Stomach (tissue), 9 donors: ENCODE results near the gene COQ9. TPM values are rescaled to one million over a fixed set of nuclear protein-coding genes. Genes with fewer than 3 reads are reported as not detected.

Experiments
- DNase-seq, 2 donors: peaks; one replicate each; pipeline versions ENCODE4 v3.0.0 to v3.0.0-alpha.2; 2013 to 2019
- H3K27ac ChIP-seq, 5 donors: fragments of 200-600 bp in 4 of 5; sonication (generic) in 4 of 5; one replicate each; pipeline ENCODE4 v1.5.1; 2013 to 2019; ENCODE audit warnings: mild to moderate bottlenecking in 1 of 5, moderate library complexity in 1 of 5
- H3K27me3 ChIP-seq, 3 donors: fragments of 200-600 bp; sonication (generic); one replicate each; pipeline ENCODE4 v1.5.1; 2017 to 2019; ENCODE audit warnings: mixed run types in 1 of 3
- H3K36me3 ChIP-seq, 4 donors: fragments of 200-600 bp; sonication (generic); 1 replicate in 3 of 4; 2 replicates in 1 of 4; pipeline ENCODE4 v1.5.1; 2016 to 2019
- H3K4me1 ChIP-seq, 4 donors: fragments of 200-600 bp; sonication (generic); one replicate each; pipeline ENCODE4 v1.5.1; 2016 to 2019
- H3K4me3 ChIP-seq, 4 donors: fragments of 200-600 bp; sonication (generic) in 3 of 4; one replicate each; pipeline ENCODE4 v1.5.1; 2016 to 2019; ENCODE audit warnings: mild to moderate bottlenecking in 1 of 4
- H3K9me3 ChIP-seq, 4 donors: fragments of 200-600 bp; sonication (generic); one replicate each; pipeline ENCODE4 v1.5.1; 2016 to 2019
- EP300 ChIP-seq: sonication (generic); formaldehyde crosslinking; IDR thresholded peaks from one replicate; pipeline ENCODE4 v1.6.1; 2017; ENCODE audit warnings: antibody characterized with exemption
- POLR2A ChIP-seq, 4 donors: fragments of 450-650 bp; IDR thresholded peaks; one replicate each; pipeline ENCODE4 v1.6.1; 2016; ENCODE audit warnings: antibody characterized with exemption in 4 of 4, control low read depth in 2 of 4, mild to moderate bottlenecking in 1 of 4, moderate library complexity in 1 of 4
- POLR2AphosphoS5 ChIP-seq, 3 donors: sonication (generic); formaldehyde crosslinking; IDR thresholded peaks; one replicate each; pipeline ENCODE4 v1.6.1; 2016; ENCODE audit warnings: antibody characterized with exemption in 3 of 3
- WGBS, 5 donors: extraction: QIAGEN DNeasy Blood & Tissue Kit in 3 of 5; methylation state at CpG; one replicate each; pipeline versions ENCODE4 v1.1.5 to v1.1.7; 2013 to 2018; 5-methylcytosine and 5-hydroxymethylcytosine counted together
- intact Hi-C: fragments of 100-400 bp; cut with DNase I; formaldehyde crosslinking; loops from one replicate; pipeline ENCODE4 v1.15.1; 2023; ENCODE audit warnings: low total_unique reads
- polyA plus RNA-seq, 3 donors: library from polyadenylated mRNA; stranded (reverse); fragments of 200-250 nt; gene quantifications; one replicate each; pipeline ENCODE4 v1.2.3, GENCODE V29; 2013
- total RNA-seq, 5 donors: library from RNA; depleted of rRNA; stranded (reverse); fragments of >200 nt; gene quantifications; one replicate each; pipeline versions ENCODE4 v1.1.0 to v1.2.3, GENCODE V29; 2014 to 2016
- TF ChIP-seq, protein P1 (sequence below), 7 experiments: fragments of 450-650 bp in 4 of 7; fragments of 200-600 bp in 3 of 7; sonication (generic) in 3 of 7; IDR thresholded peaks; one replicate each; pipeline ENCODE4 v1.5.1; 2016 to 2019; ENCODE audit warnings: antibody characterized with exemption in 7 of 7, control low read depth in 2 of 7, mild to moderate bottlenecking in 1 of 7
- donor health status: healthy with polysubstance abuse.
- donor health status: Bipolar disorder and iron deficiency.
- donor health status: healthy.

Gene COQ9
- total and polyA plus RNA-seq, 8 donors = 40.6 to 108 (median 66.7) TPM

GRCh38 chr16:57486858-57487834, 39.9 kb downstream of the COQ9 start:
- intact Hi-C loops = no loop called here
- TF ChIP-seq POLR2AphosphoS5 (IDR thresholded peaks at IDR 0.05) (no peak), POLR2A (IDR thresholded peaks at IDR 0.05) (no peak), EP300 (no peak)
- TF ChIP-seq, protein P1, sequence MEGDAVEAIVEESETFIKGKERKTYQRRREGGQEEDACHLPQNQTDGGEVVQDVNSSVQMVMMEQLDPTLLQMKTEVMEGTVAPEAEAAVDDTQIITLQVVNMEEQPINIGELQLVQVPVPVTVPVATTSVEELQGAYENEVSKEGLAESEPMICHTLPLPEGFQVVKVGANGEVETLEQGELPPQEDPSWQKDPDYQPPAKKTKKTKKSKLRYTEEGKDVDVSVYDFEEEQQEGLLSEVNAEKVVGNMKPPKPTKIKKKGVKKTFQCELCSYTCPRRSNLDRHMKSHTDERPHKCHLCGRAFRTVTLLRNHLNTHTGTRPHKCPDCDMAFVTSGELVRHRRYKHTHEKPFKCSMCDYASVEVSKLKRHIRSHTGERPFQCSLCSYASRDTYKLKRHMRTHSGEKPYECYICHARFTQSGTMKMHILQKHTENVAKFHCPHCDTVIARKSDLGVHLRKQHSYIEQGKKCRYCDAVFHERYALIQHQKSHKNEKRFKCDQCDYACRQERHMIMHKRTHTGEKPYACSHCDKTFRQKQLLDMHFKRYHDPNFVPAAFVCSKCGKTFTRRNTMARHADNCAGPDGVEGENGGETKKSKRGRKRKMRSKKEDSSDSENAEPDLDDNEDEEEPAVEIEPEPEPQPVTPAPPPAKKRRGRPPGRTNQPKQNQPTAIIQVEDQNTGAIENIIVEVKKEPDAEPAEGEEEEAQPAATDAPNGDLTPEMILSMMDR (IDR thresholded peaks at IDR 0.05) = no peak
- no peak for DNase-seq
- WGBS, 5 donors = 90 to 93% (median 92%) methylated on average over 8 of the region's 8 CpGs
- peak overlapping the region; percentile 64 to 84 (median 77) for H3K4me3 ChIP-seq
- no peaks in the 10 kb centered on the region for H3K36me3 ChIP-seq
- no peaks in the 10 kb centered on the region for H3K9me3 ChIP-seq
- peaks cover 30 to 38% (median 36%) of the 10 kb centered on the region in 4 donors for H3K4me1 ChIP-seq
- H3K27me3 ChIP-seq = no peaks in the 10 kb centered on the region
- peak overlapping the region in 4 of 5 donors; percentile 64 to 92 (median 84) for H3K27ac ChIP-seq

DNA sequence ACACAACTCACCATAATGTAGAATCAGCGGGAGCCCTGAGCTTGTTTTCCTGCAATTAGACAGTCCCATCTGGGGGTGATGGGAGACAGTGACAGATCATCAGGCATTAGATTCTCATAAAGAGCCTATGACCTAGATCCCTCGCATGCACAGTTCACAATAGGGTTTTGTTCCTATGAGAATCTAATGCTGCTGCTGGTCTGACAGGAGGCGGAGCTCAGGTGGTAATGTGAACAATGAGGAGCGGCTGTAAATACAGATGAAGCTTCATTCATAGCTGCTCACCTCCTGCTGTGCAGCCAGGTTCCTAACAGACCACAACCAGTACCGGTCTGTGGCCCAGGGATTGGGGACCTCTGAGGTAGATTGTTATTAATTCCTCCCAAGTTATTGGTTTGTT, 42.0 kb downstream of the COQ9 start:
- no peaks in the 10 kb centered on the region for H3K36me3 ChIP-seq
- DNase-seq = no peak
- 87 to 94% (median 93%) methylated on average over 5 of the region's 5 CpGs for WGBS, 5 donors
- H3K4me1 ChIP-seq = peaks cover 23 to 27% (median 27%) of the 10 kb centered on the region in 4 donors
- no peak overlapping the region for H3K27ac ChIP-seq
- TF ChIP-seq EP300 (no peak), POLR2AphosphoS5 (IDR thresholded peaks at IDR 0.05) (no peak), POLR2A (IDR thresholded peaks at IDR 0.05) (no peak)
- TF ChIP-seq, protein P1 (IDR thresholded peaks at IDR 0.05) = no peak
- no peaks in the 10 kb centered on the region for H3K27me3 ChIP-seq
- intact Hi-C loops = no loop called here
- no peaks in the 10 kb centered on the region for H3K9me3 ChIP-seq
- no peak overlapping the region for H3K4me3 ChIP-seq

- TF ChIP-seq POLR2A (IDR thresholded peaks at IDR 0.05) (no peak), EP300 (no peak), POLR2AphosphoS5 (IDR thresholded peaks at IDR 0.05) (no peak)
- TF ChIP-seq, protein P1 (IDR thresholded peaks at IDR 0.05) = no peak
- WGBS, 5 donors = 91 to 96% (median 94%) methylated on average over 4 of the region's 4 CpGs
- intact Hi-C loops = no loop called here
- no peaks in the 10 kb centered on the region for H3K9me3 ChIP-seq
- H3K4me1 ChIP-seq = no peaks in the 10 kb centered on the region
- DNase-seq = no peak
- no peak overlapping the region for H3K27ac ChIP-seq
- no peaks in the 10 kb centered on the region for H3K36me3 ChIP-seq
- H3K4me3 ChIP-seq = no peak overlapping the region
- H3K27me3 ChIP-seq = no peaks in the 10 kb centered on the region
These were observed 46.5 kb downstream of the COQ9 start for GRCh38 chr16:57493767-57494166.

DNA sequence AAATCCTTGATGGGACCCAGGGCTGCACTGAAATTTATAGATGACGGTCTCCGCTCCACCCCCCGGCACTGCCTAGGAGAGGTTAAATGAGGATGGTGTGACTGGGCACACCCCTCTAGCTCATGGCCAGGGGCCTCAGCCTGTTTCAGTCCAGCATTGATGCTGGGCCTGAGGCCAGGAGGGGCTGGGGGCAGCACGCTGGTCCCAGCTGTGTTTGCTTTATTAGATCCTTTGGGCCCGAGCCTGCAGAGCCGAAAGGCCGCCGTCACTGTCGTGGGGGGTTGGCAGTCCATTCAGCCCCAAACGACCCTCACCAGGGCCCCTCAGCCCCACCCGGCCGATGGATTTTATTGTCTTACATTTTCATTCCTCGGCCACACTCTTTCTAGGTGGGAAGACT, 49.8 kb downstream of the COQ9 start:
- H3K36me3 ChIP-seq = no peaks in the 10 kb centered on the region
- TF ChIP-seq POLR2AphosphoS5 (IDR thresholded peaks at IDR 0.05) = no peak
- TF ChIP-seq, protein P1 (IDR thresholded peaks at IDR 0.05) = no peak
- TF ChIP-seq EP300 = no peak
- no peak for TF ChIP-seq POLR2A (IDR thresholded peaks at IDR 0.05)
- 62 to 71% (median 68%) methylated on average over 12 to 13 of the region's 13 CpGs for WGBS, 5 donors

More for the DNA sequence above, 49.8 kb downstream of the COQ9 start:
- Histone ChIP-seq H3K27ac (no peak overlapping the region), H3K4me3 (no peak overlapping the region), H3K27me3 (no peaks in the 10 kb centered on the region), H3K9me3 (no peaks in the 10 kb centered on the region), H3K4me1 (no peaks in the 10 kb centered on the region)
- intact Hi-C loops = no loop called here
- DNase-seq = peak in 1 of 2 donors; percentile 22
